ENCODE data around the gene DTX1.

Gene DTX1

DNA sequence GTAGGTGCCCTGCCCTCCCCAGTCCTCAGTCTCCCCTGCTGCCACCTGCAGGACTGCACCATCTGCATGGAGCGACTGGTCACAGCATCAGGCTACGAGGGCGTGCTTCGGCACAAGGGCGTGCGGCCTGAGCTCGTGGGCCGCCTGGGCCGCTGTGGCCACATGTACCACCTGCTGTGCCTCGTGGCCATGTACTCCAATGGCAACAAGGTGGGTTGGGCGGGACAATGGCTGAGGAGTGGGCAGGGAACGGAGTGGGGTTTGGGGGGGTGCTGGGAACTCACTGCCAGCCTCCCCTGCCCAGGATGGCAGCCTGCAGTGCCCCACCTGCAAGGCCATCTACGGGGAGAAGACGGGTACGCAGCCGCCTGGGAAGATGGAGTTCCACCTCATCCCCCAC is 38.2 kb downstream of the DTX1 start:
- no peak for DNase-seq (ENCODE audit: low read depth)

DNA sequence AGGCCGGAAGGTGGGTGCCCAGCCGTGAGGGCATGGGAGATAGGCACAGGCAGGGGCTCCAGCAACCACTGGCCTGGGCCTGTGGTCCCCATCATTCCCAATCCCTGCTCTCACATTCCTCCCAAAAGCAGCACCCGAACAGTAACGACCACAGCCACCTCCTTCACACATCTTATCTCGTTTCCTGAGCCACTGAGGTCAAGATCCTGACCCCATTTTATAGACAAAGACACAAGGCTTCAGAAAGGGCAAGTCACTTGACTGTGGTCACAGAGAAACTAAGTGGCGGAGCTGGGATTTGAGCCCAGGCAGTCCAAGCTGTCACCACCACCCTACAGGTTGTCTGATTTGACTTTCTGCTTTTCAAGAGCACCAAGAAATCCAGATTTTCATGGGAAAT is 38.9 kb downstream of the DTX1 start:
- DNase-seq (ENCODE audit: low read depth): no peak

DNA sequence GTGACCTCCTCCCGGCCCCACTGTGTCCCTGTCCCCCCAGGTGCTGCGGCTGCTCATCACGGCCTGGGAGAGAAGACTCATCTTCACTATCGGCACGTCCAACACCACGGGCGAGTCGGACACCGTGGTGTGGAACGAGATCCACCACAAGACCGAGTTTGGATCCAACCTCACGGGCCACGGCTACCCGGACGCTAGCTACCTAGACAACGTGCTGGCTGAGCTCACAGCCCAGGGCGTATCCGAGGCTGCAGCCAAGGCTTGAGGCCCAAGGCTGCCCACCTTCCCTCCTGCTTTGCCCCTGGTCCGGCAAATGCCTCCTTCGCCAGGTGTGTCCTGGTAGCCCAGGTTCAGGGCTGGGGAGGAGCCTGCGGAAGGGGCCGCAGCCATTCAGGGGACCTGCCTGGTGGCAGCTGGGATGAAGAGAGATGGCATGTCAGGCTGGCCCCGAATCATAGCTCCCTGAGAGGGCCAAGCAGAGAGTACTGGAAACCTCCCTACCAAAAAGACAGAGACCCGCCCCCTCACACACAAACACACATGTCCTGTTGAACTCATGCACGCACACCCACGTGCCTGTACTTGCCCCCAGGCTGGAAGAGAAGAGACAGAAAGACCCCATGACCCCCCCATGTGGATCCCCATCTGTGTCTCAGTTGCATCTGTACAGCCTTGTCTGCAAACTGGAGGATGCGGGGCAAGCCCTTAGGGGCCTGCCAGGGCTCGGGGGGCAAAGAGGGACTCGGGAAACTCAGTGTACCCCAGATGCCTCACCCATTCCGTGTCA is 40.3 kb downstream of the DTX1 start:
- DNase-seq (ENCODE audit: low read depth): no peak

DNA sequence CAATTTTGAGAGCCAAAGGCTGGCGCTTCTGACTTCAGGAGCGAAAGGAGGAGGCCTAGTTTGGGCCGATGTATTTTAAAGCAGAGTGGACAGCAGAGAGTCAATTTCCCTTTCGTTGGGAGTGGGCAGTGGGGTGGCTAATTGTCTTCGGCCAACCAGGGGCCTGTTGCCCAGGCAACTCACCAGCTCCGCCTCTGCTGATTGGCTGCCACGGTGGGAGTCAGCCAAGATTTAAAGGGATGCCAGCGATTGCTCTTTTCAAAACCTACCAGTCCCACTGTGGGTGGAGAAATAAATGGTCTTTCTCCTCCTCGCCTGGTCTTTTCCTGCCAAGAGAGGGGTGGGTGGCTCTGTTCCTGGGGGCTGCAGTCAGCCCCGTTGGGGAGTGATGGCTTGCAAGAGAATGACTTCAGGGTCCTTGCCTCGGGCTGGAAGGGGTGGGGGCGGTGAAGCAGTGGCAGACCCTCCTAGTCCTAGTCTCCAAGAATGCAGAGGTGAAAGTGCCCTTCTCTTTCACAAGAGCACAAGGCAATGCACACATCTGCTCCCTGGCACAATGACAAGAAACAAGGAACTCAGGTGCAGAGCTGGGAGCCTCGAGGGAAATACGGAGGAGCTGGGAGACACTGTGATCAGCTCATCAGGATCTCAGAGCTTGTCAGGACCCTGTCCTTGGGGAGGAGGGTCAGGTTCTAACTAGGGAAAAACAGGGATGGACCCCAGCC is 41.3 kb downstream of the DTX1 start:
- DNase-seq (ENCODE audit: low read depth): no peak

DNA sequence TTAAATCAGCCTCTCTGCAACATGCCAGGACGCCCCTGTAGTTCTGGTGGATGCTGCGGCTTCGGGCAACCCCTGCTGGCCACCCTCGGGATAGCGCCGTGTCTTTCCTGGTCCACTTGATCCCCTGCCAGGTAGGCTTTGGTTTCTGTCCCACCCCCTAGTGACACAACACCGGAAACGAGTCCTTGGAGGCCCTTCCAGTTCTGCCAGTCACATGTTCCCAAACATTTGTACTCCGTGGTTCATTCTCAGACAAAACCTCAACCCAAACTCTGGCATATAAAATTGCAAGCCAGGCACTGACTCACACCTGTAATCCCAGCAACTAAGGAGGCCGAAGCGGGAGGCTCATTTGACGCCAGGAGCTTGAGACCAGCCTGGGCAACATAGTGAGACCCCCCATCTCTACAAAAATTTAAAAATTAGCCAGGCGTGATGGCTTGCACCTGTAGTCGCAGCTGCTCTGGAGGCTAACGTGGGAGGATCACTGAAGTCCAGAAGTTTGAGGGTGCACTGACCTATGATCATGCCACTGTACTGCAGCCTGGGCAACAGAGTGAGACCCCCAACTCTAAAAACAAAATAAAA is 42.0 kb downstream of the DTX1 start:
- DNase-seq (ENCODE audit: low read depth): peak; percentile 57

DNA sequence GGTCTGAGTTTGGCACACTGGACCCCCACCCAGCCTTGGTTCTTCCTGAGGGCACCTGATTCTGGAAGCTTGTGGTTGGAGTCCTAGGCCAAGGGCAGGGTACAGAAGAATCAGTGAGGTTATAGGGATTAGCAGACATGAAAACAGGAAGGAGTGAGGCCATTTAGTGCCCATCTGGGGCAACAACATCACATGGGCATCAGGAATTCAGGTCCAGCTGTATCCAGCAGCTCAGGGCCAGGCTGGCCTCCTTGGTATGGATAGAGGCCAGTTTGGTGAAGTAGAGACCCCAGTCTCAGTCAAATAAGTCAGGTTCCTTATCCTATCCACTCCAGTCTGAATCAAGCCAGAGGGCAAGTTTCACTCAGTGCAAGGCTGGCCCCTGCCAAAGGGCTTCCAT is 42.8 kb downstream of the DTX1 start:
- DNase-seq (ENCODE audit: low read depth): no peak

DNA sequence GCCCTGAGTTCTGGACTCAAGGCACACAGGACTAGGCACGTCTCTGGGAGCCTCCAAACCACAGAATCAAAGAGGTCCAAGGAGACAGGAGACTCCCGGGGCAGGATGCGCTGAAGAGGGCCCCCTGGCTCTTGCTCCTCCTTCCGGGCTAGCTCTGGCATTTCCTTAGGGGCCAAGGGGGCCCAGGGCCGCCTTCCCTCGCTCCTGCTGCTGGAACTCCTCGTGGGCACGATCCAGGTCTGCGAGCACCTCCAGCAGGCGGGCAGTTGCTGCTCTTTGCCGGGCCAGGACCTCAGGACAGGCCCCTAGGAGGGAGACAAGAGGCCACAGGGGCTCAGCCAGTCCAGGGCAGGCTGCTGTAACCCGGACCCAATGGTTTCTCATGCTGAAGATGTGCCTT is 43.2 kb downstream of the DTX1 start:
- DNase-seq (ENCODE audit: low read depth): no peak

DNA sequence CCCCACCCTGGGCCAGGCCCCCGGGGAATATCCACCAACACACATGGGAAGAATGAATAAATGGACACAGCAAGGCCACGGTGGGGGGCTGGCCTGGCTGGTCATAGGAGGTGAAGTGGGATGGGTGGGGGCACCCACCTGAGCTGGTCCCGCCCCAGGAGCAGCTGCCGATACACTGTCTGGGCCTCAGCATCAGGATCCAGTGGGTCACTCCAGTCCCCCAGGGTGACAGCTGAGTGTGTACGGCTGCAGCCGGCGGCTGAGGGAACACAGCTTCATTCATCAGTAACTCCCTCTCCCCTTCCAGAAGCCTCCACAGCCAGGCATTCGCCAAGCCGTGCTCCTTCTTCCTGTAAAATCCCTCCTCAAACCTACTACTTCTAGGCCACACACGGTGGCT is 45.2 kb downstream of the DTX1 start:
- no peak for DNase-seq (ENCODE audit: low read depth)

DNA sequence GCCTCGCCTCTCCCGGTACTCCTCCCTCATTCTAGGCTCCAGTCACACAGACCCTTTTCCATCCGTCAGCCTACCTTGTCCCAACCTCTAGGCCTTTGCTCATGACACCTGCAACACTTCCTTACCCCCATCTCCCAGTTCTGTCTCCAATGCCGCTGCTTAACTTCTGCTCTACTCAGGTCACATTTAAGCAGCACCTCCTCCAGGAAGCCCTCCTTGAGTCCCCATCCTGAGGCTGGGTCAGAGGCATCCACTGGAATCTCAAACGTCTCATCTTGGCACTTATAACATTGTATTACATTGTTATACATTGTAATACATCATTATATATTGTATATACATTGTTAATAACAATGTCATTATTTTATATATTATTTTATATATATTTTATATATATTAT is 46.3 kb downstream of the DTX1 start:
- no peak for DNase-seq (ENCODE audit: low read depth)

DNA sequence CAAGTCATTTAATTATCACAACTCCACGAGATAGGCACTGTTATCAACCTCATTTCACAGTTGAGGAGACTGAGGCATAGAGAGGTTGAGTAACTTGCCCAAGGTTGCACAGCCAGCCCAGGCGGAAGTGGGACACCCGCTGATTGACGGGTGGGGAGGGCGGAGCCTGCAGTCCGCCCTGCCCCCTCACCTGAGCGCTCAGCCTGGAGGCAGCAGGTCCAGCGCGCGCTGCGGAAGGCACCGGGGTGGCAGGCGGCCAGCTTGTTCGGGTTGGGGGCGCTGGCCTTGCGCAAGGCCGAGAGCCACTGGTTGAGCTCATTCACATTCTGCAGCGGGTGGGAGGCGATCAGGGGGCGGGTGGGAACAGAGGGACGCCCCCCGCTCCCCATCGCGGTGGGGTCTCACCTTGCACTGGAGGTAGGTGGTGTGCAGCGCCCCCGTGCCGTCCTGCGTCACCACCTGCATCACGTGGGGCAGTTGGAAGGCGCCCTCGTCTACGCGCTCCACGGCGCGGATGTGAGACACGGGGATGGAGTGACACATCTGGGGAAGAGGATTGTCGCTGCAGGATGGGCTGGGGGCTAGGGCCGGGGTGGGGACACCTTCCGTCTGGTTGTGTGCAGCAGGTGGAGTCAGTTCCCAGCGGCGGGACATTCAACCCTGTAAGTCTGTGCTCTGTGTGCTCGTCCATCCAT is 47.4 kb downstream of the DTX1 start:
- DNase-seq (ENCODE audit: low read depth): no peak

DNA sequence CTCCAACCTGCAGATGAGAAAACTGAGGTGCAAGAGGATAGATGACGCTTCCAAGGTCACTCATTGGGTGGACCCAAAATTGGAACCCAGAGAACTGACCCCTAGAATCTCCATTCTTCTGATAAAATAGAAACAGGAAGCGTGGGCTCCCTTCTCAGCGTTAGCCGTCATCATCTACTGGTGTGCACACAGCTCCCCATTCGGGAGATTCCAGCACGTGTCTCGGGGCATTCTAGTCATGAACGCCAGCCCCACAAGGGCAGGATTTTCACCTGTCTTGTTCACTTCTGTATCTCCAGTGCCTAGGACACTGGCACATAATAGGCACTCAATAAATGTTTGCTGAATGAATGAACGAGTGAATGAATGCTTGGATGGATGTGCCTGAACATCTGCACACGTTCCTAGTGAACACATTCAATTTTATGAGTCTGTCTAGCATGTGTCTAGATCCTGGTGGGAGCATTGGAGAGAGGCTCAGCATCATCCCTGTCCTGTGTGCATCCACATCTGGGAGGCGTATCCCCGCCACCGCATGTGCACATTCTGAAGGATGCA is 48.5 kb downstream of the DTX1 start:
- DNase-seq (ENCODE audit: low read depth): no peak

DNA sequence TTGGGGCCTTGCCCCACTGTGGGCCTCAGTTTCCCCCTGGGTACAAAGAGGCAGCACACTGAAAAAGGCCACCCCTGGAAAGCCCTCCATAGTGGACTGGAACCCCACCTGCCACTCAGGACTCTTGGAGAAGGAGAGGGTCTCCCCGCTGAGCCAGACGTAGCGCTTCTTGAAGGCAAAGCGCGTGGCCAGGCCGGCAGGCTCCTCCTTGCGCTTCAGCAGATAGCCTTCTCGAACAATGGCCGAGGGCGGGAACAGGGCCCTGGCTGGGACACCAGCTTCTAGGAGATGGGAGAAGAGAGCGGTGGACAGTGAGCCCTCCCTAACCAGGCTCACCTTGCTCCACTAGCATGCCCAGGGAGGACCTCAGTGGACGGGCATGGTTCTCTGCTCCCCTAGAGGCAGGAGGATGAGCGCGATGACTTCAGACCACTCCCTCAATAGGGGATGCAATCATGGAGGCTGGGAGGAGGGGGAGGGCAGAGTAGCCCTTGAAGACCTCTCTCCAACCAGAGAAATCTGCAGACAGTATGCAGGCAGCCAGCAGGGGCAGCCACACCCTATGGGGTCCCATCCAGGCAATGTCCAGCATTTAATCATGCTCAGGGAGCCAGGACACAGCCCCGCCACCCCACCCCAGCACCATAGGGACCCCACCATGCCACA is 49.2 kb downstream of the DTX1 start:
- DNase-seq (ENCODE audit: low read depth): no peak

DNA sequence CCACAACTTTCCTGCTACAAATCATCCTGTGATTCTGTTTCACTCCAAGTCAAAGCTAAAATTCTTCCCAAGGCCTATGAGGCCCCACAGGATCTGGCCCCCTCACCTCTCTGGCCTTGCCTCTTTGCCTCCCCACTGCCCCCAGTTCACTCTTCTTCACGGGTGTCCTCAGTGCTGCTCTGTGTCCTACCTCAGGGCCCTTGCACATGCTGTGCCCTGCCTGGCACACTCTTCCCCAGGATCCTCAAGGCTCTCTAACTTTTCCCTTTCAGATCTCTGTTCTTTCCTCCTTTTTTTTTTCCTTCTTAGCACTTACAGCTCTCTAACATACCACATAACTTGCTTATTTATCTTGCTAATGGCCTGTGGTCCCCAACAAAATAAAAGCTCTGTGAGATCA is 49.8 kb downstream of the DTX1 start:
- no peak for DNase-seq (ENCODE audit: low read depth)

DNA sequence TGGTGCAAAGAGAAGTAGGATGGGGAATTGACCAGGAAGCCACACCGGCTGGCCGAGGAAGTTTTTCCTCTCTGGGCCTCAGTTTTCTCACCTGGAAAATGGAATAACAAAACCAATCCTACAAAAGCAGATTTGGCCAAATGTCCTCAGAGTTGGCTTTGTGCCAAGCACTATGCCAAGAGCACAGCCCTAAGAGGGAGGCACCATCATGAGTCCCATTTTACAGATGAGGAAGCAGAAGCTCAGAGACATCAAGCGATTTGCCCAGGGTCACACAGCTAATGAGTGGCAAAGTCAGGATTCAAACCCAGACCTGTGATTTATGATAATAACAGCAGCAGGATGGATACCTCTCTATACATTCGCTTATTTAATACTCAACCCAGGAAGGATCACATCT is 51.8 kb downstream of the DTX1 start:
- DNase-seq (ENCODE audit: low read depth): no peak

DNA sequence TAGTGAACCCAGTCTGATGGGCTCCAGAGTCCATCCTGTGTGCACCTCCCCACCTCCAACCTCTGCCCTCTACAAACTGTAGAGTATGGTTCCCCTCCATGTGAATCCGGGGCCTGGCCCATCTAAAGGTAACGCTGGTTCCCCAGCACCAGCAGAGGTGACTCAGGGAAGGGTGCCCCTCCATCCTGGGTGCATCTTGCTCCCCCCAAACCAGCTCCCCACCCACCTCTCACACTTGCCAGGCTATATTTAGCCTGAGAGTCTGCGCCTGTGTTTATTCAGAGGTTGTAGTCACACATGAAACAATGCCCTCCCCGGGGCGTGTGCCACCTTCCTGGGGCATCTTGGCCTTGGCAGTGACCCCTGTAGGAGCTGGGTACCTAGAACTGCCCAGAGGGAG is 52.8 kb downstream of the DTX1 start:
- DNase-seq (ENCODE audit: low read depth): no peak

DNA sequence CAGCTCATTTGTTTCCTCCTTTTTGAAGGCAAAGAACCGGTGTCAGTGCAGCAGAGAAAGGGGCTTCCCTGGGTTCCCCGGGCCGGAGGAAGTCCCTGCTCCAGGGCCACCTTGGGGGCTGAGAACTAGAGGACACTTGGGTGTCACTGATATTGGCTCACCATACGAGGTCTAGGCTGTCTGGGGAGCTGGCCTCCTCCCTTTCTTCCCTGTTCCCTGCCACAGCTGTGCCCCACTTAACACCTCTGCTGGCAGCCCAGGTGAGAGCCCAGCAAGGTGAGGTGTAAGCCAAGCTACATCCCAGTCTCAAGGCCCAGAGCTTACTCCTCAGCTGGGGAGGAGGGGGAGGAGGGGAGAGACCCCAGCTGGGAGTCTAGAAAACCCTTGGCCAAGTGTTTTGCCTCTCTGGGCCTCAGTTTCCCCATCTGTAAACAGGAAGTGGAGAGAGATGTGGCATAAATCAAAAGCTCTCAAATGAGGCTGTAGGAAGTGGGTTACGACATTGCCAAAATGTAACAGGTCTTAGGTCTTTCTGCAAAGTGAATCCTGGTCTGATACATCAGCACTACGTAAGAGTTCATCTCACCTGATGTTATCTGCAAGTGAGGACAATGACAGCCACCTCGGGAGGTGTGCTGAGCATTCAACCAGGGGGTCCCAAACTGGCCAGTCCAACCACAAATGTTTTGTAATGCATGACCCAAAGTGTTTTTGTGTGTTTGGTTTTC is 53.5 kb downstream of the DTX1 start:
- no peak for DNase-seq (ENCODE audit: low read depth)

DNA sequence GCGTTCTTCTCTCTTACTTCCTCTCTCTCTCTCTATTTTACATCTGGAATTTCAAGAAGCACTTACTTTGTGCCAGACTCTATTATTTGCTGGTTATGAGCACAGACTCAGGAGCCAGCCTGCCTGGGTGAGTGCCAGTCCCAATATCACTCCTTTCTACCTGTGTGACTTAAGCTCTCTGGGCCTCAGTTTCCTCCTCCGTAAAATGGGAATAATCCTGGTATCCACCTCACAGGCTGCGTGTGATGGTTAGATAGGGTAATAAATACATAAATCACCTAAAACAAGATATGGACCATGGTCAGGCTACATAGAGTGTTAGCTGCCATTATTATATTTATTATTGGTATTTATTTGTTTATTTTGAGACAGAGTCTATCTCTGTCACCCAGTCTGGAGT is 54.7 kb downstream of the DTX1 start:
- DNase-seq (ENCODE audit: low read depth): no peak

DNA sequence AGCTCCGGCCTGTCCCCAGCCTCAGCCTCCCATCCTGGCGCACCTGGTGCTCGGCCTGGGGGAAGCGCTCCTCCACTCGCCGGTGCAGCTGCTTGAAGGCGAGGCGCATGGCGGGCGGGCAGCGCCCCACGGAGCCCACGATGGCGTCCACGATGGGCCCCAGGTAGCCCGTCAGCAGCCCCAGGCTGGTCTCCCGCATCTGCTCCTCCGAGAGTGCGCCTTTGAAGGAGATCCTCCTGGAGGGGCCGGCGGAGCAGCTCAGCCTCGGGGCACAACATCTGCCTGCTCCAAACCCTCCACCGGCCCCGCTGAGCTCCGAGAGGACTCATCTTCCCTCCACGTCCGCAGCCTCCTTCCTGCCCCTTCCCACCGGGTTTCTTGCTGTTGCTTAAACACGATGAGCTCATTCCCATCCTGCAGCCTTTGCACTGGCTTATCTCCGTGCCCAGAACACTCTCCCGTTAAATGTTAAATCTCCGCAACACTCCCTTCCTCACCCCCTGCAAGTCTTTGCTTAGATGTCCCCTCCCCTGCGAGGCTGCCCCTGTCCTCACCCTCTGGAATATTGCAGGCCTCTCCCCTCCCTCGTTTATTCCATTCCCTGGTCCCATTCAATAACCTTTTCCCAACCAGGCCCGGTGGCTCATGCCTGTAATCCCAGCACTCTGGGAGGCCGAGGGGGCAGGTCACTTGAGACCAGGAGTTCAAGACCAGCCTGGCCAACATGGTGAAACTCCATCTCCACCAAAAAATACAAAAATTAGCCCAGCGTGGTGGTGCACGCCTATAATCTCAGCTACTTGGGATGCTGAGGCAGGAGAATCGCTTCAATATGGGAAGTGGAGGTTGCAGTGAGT is 55.7 kb downstream of the DTX1 start:
- DNase-seq (ENCODE audit: low read depth): no peak

DNA sequence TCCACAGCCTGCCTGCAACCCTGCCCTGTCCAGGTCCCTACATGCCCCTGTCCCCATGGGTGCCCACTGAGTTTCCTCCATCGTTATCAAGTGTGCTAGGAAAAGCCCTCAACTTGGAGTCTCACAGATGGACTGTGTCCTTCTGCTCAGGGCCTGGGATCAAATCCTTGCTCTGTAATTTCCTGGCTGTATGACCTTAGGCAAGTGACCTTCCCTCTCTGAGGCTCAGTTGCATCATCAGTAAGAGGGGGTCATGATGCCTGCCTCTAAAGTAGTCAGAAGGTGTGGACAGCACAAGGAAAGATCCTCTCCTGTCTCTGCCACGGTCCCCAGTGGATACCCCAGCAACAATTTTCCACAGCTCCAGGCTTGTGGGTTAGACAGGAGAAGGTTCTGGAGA is 56.9 kb downstream of the DTX1 start:
- DNase-seq (ENCODE audit: low read depth): no peak

DNA sequence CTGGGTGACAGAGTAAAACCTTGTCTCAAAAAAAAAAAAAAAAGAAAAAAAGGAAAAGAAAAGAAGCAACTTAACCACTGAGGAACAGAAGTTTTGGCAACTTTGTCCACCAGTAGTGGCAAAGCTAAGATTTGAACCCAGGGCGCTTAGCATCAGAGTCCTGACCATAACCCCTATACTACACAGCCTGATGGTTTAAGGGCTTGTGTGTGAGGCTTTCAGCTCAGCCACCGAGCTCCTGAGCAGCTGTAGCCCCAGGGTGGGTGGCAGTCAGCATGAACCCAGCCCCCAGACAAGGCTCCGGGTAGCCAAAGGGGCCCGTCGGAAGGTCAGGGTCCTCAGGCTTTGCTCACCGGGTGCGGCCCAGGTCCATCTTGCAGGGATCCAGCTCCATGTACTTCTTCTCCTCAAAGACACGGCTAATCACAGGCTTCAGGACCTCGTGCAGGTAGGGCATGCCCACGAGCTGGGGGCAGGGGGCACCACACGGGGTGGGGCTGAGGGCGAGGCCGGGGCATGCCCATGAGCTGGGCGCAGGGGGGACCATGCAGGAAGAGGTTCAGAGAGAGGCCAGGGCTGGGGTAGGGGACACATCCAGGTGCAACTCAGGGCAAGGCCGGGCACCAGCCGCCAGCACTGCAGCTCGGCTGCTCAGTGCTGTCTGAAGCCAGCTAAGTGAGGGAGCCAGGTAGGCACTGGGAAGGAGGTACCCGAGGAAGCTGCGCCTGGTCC is 58.1 kb downstream of the DTX1 start:
- DNase-seq (ENCODE audit: low read depth): no peak

Data from stimulated activated CD8-positive, alpha-beta memory T cell treated with anti-CD3 and anti-CD28 coated beads, Interleukin-7, amount 100 ng/mL, for 24 hours (primary cell).